Natural killer cell treated with Interleukin-12 subunit alpha and Interleukin-12 subunit beta and Interleukin-15 and Interleukin-18, amount 100 ng/mL, for 72 hours (primary cell): ENCODE results near the gene SNUPN. TPM values are rescaled to one million over a fixed set of nuclear protein-coding genes. Genes with fewer than 3 reads are reported as not detected.
"Not testable (repeated sequence)": the region's sequence is repeated elsewhere in the genome, so short reads cannot be mapped to it uniquely, and the experiment has no call there.

ENCODE experiments used
- ATAC-seq, 2 donors: fragments of 150-1000 bp; cut with Tn5 transposase in 1 of 2; sonication (Bioruptor Pico), chemical (Tn5 transposase) in 1 of 2; 2 replicates each; pipeline ENCODE4 v1.10.0; 2021
- DNase-seq: peaks from one replicate; pipeline ENCODE4 v3.0.0; 2022; ENCODE audit warnings: low spot score
- H3K27ac Mint-ChIP-seq, 2 donors: 1 replicate in 1 of 2; 2 replicates in 1 of 2; pipeline ENCODE4 v1.8.0; 2022; ENCODE audit warnings: mixed read lengths in 2 of 2, mild to moderate bottlenecking in 1 of 2, moderate library complexity in 1 of 2
- H3K27me3 Mint-ChIP-seq, 2 donors: 1 replicate in 1 of 2; 2 replicates in 1 of 2; pipeline ENCODE4 v1.8.0; 2022; ENCODE audit warnings: mixed read lengths in 2 of 2
- H3K36me3 Mint-ChIP-seq: one replicate; pipeline ENCODE4 v1.8.0; 2022; ENCODE audit warnings: mixed read lengths
- H3K4me1 Mint-ChIP-seq, 2 donors: 1 replicate in 1 of 2; 2 replicates in 1 of 2; pipeline ENCODE4 v1.8.0; 2022; ENCODE audit warnings: low read depth in 2 of 2, mixed read lengths in 2 of 2, mild to moderate bottlenecking in 1 of 2
- H3K4me3 Mint-ChIP-seq: one replicate; pipeline ENCODE4 v1.8.0; 2022; ENCODE audit warnings: mixed read lengths
- H3K9me3 Mint-ChIP-seq: 2 replicates; pipeline ENCODE4 v1.8.0; 2022; ENCODE audit warnings: mixed read lengths
- total RNA-seq, 2 donors: library from RNA; stranded (reverse); gene quantifications; one replicate each; pipeline ENCODE4 v1.2.3, GENCODE V29; 2022

SNUPN gene
- total RNA-seq, 2 donors from 2014 or later = 15.5 to 26.7 TPM

DNA sequence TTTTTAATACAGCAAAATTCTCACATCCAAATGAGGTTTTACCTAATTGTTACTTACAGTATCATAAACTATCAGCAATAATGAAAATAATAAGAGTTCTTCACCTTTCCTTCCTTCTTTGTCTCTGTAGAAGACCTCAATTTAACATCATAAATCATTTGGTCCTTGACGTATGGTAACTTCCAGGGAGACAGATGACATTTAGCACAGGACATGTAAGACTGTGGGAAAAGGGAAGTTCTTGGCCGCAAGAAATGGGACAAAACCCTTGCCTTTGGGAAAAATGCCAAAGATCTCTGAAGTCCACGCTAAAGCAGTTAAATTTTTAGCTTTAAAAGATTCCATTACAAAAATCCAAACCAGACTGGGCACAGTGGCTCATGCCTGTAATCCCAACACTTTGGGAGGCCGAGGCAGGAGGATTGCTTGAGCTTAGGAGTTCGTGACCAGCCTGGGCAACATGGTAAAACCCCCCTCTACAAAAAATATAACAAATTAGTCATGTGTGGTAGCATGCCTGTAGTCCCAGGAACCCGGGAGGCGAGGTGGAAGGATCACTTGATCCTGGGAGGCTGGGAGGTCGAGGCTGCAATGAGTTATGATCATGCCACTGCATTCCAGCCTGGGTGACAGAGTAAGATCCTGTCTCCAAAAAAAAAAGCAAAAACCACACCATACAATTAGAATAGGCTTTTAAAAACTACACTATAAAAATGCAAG, 55.2 kb downstream of the SNUPN start:
- H3K9me3 Mint-ChIP-seq = no peaks in the 10 kb centered on the region
- peaks cover 19 to 28% of the 10 kb centered on the region in 2 donors for H3K4me1 Mint-ChIP-seq
- no peaks in the 10 kb centered on the region for H3K36me3 Mint-ChIP-seq
- H3K27ac Mint-ChIP-seq = no peak overlapping the region
- no peak overlapping the region for H3K4me3 Mint-ChIP-seq
- no peak for DNase-seq
- ATAC-seq = no peak
- H3K27me3 Mint-ChIP-seq = no peaks in the 10 kb centered on the region

DNA sequence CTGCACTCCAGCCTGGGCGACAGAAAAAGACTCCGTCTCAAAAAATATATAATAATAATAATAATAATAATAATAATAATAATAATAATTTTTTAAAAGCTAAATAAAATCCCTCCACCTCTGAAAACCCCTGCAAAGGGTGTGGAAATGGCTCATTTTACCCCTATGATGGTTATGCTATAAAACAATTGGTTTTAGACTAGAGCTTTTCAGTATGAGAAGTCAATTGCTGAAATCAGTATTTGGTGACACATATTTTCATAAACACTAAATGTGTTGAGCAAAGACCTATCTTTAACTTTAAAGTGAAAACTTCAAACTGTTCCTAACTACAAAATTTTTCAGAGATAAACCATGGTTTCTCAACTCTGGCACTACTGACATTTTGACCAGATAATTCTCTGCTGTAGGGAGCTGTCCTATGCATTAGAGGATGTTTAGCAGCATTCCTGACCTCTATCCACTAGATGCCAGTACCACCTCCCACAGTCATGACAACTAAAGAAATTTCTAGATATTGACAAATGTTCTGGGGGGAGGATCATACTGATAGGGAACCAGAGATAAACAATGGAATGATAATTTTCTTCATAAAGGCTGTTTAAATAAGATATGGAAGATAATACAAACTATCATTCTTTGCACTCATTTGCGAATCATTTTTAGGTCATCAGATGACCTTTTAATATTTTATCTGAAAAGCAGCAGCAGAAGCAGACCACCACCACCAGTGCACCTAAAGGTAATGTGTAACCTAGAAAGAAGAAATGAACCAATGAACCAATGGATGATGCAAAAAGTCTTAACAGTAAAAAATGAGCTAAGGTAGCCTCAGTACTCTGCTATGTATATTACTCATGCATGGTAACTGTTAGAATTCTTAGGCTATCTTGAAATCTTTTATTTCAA, 60.2 kb downstream of the SNUPN start:
- Mint-ChIP-seq H3K4me1 (peaks cover 7 to 9% of the 10 kb centered on the region in 2 donors), H3K27me3 (no peaks in the 10 kb centered on the region), H3K4me3 (no peak overlapping the region), H3K36me3 (no peaks in the 10 kb centered on the region), H3K9me3 (no peaks in the 10 kb centered on the region), H3K27ac (peak overlapping the region in 1 of 2 donors; percentile 43)
- ATAC-seq = no peak
- no peak for DNase-seq

DNA sequence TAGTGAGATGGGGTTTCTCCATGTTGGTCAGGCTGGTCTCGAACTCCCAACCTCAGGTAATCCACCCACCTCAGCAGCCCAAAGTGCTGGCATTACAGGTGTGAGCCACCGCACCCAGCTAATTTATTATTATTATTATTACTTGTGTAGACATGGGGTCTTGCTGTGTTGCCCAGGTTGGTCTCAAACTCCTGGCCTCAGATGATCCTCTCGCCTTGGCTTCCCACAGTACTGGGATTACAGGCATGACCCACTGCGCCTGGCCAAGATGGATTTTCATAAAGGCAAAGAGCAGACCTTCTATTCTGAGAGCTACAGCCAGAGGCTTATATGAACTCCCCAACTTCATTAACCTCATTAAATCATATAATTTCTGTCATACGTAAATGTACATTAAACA, 63.6 kb downstream of the SNUPN start:
- no peak overlapping the region for H3K27ac Mint-ChIP-seq
- no peak overlapping the region for H3K4me3 Mint-ChIP-seq
- ATAC-seq (no peak), DNase-seq (no peak)
- no peaks in the 10 kb centered on the region for H3K27me3 Mint-ChIP-seq
- H3K9me3 Mint-ChIP-seq = no peaks in the 10 kb centered on the region
- no peaks in the 10 kb centered on the region for H3K36me3 Mint-ChIP-seq
- peaks cover 4 to 5% of the 10 kb centered on the region in 2 donors for H3K4me1 Mint-ChIP-seq

DNA sequence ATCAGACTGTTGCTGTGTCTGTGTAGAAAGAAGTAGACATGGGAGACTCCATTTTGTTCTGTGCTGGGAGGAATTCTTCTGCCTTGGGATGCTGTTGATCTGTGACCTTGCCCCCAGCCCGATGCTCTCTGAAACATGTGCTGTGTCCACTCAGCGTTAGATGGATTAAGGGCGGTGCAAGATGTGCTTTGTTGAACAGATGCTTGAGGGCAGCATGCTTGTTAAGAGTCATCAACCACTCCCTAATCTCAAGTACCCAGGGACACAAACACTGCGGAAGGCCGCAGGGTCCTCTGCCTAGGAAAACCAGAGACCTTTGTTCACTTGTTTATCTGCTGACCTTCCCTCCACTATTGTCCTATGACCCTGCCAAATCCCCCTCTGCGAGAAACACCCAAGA, 66.2 kb downstream of the SNUPN start:
- not testable (repeated sequence) for H3K27me3 Mint-ChIP-seq, H3K4me1 Mint-ChIP-seq, ATAC-seq, H3K9me3 Mint-ChIP-seq, DNase-seq, H3K36me3 Mint-ChIP-seq, H3K4me3 Mint-ChIP-seq
- H3K27ac Mint-ChIP-seq = peak overlapping the region in 1 of 2 donors; percentile 58

DNA sequence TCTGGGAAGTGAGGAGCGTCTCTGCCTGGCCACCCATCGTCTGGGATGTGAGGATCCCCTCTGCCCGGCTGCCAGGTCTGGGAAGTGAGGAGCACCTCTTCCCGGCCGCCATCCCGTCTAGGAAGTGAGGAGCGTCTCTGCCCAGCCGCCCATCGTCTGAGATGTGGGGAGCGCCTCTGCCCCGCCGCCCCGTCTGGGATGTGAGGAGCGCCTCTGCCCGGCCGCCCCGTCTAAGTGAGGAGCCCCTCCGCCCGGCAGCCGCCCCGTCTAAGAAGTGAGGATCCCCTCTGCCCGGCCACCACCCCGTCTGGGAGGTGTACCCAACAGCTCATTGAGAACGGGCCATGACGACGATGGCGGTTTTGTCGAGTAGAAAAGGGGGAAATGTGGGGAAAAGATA, 66.6 kb downstream of the SNUPN start:
- not testable (repeated sequence) for H3K4me1 Mint-ChIP-seq, DNase-seq, H3K9me3 Mint-ChIP-seq, H3K27me3 Mint-ChIP-seq, H3K36me3 Mint-ChIP-seq, ATAC-seq, H3K27ac Mint-ChIP-seq, H3K4me3 Mint-ChIP-seq

DNA sequence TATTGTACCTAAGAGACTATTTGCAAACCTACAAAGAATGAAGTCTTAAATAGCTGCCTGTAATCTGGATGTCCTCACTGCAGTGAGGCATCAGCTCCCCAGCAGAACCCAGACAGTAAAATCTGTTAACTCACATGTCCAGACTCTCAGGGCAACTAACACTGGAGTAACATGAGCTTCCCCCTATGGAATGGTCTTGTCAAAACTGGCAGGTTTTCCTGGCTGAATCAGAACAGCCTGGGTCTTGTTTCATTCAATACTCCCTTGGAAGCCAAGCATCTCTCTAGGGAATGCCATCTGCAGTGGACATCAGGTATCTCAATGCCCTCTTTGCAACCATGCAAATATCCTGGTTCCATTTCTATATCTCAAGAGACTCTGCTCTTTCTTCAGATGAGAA, 70.8 kb downstream of the SNUPN start:
- DNase-seq = no peak
- Mint-ChIP-seq H3K27me3 (no peaks in the 10 kb centered on the region), H3K36me3 (no peaks in the 10 kb centered on the region), H3K27ac (no peak overlapping the region), H3K4me3 (no peak overlapping the region), H3K4me1 (peaks cover 8 to 11% of the 10 kb centered on the region in 2 donors), H3K9me3 (no peaks in the 10 kb centered on the region)
- no peak for ATAC-seq

DNA sequence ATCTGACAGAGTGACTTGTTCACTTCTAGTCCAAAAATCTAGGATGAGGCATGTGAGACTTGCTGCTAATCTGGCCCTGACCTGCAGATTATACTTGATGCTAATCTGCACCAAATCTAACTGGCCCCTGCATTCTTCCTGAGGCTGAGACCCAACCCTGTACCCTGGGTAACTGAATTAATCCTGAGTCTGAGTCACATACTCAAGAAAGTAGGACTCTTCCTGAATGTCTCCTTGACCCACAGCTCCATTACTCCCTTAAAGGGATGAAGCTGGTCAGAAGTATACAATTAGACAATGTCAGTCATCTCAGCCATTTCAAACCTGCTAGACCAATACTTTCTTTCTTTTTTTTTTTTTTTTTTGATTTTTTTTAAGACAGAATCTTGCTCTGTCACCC, 71.9 kb downstream of the SNUPN start:
- Mint-ChIP-seq H3K36me3 (no peaks in the 10 kb centered on the region), H3K4me1 (peaks cover 11% of the 10 kb centered on the region in 2 donors), H3K9me3 (no peaks in the 10 kb centered on the region), H3K27ac (no peak overlapping the region), H3K27me3 (no peaks in the 10 kb centered on the region), H3K4me3 (no peak overlapping the region)
- ATAC-seq = no peak
- no peak for DNase-seq

DNA sequence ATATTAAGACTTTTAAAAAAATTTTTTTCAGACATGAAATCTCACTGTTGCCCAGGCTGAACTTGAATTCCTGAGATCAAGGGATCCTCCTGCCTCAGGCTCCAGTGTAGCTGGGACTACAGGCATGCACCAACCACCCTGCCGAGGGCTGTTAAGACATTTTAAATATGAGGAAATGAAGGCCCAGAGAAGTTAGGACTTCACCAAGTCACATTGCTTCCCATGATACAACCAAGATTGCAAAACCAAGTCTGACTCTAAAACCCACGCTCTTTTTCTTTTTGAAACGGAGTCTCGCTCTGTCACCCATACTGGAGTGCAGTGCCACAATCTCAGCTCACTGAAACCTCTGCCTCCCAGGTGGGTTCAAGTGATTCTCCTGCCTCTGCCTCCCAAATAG, 74.4 kb downstream of the SNUPN start:
- Mint-ChIP-seq H3K36me3 (no peaks in the 10 kb centered on the region), H3K27me3 (no peaks in the 10 kb centered on the region), H3K4me3 (no peak overlapping the region), H3K27ac (no peak overlapping the region), H3K9me3 (no peaks in the 10 kb centered on the region), H3K4me1 (peaks cover 6 to 12% of the 10 kb centered on the region in 2 donors)
- ATAC-seq (no peak), DNase-seq (no peak)

Other genes starting within 250 kb of the SNUPN start
- 100 to 1,000 TPM in 1 of 2 donors, 10 to 100 TPM in 1; 93.5 to 103 TPM for gene SIN3A, start 174.0 kb downstream of the SNUPN start, total RNA-seq
- 10 to 100 TPM; 30.0 to 34.2 TPM for gene PTPN9, start 46.4 kb downstream of the SNUPN start, total RNA-seq
- 100 to 1,000 TPM in 1 of 2 donors, 10 to 100 TPM in 1; 76.2 to 111 TPM for gene IMP3, start 14.5 kb upstream of the SNUPN start, total RNA-seq
- gene SNX33, start 22.2 kb upstream of the SNUPN start, total RNA-seq = 1 to 10 TPM; 2.6 to 3.3 TPM
- not detected for gene CSPG4, start 87.1 kb upstream of the SNUPN start, total RNA-seq
- gene UBE2Q2, start 217.7 kb upstream of the SNUPN start, total RNA-seq = 10 to 100 TPM; 23.9 to 38.5 TPM